ENCODE results near the gene MAGEL2. TPM values are rescaled to one million over a fixed set of nuclear protein-coding genes. Genes with fewer than 3 reads are reported as not detected.

The MAGEL2 gene
- total and polyA plus RNA-seq, 10 donors = 0.02 to 1.9 (median 0.24) TPM; not detected in 1

DNA sequence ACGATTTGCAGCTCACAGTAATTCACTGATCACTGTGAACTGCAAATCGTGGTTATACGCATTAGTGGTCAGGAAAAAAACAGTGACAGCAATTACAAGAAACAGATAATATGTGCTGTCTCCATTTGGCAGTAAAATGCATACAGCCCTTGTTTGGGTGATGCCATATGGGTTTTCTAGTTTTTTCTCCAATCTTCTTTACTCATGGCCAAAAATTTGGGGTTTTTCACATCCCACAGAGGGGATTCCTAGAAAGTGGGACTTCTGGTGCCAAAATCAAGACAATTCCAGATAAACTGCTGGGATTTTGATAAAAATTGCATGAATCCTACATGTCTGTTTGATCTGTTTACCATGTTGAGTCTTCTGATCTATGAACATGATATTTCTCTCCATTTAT is 23.8 kb upstream of the MAGEL2 start:
- TF ChIP-seq POLR2AphosphoS5 (IDR thresholded peaks at IDR 0.05) = no peak
- TF ChIP-seq POLR2A (IDR thresholded peaks at IDR 0.05) = no peak
- TF ChIP-seq CTCF (IDR thresholded peaks at IDR 0.05 in 8 of 11, conservative IDR thresholded peaks at IDR 0.05 in 3 of 11) = no peak
- no peaks in the 10 kb centered on the region for H3K4me1 ChIP-seq
- DNase-seq = no peak
- H3K4me3 ChIP-seq = no peak overlapping the region
- WGBS, 5 donors = 53 to 73% (median 59%) methylated on average over 3 of the region's 3 CpGs
- no peaks in the 10 kb centered on the region for H3K36me3 ChIP-seq
- intact Hi-C loops (cut with DNase I; ENCODE audit: low total_unique reads) = no loop called here
- H3K9me3 ChIP-seq = peaks cover 0 to 5% (median 0%) of the 10 kb centered on the region in 8 donors
- no peaks in the 10 kb centered on the region for H3K27me3 ChIP-seq (replicated peaks in 1 of 7)
- H3K27ac ChIP-seq = no peak overlapping the region

GRCh38 chr15:23670970-23671369 is 23.3 kb upstream of the MAGEL2 start:
- 79 to 100% (median 93%) methylated on average over 1 of the region's 1 CpG for WGBS, 5 donors
- intact Hi-C loops (cut with DNase I; ENCODE audit: low total_unique reads) = no loop called here

GRCh38 chr15:23663232-23663631 is 15.6 kb upstream of the MAGEL2 start:
- intact Hi-C loops (cut with DNase I; ENCODE audit: low total_unique reads) = no loop called here
- TF ChIP-seq CTCF (IDR thresholded peaks at IDR 0.05 in 8 of 11, conservative IDR thresholded peaks at IDR 0.05 in 3 of 11) (no peak), POLR2AphosphoS5 (IDR thresholded peaks at IDR 0.05) (no peak), POLR2A (IDR thresholded peaks at IDR 0.05) (no peak)
- 50 to 60% (median 56%) methylated on average over 2 of the region's 2 CpGs for WGBS, 5 donors
- DNase-seq = no peak
- H3K27me3 ChIP-seq (replicated peaks in 1 of 7) = no peaks in the 10 kb centered on the region
- no peaks in the 10 kb centered on the region for H3K4me1 ChIP-seq
- H3K4me3 ChIP-seq = no peak overlapping the region
- H3K36me3 ChIP-seq = no peaks in the 10 kb centered on the region
- no peaks in the 10 kb centered on the region for H3K9me3 ChIP-seq
- no peak overlapping the region for H3K27ac ChIP-seq

More at GRCh38 chr15:23670970-23671369, 23.3 kb upstream of the MAGEL2 start:
- H3K4me1 ChIP-seq = no peaks in the 10 kb centered on the region
- DNase-seq = no peak
- peaks cover 0 to 5% (median 0%) of the 10 kb centered on the region in 8 donors for H3K9me3 ChIP-seq
- no peak overlapping the region for H3K4me3 ChIP-seq
- no peaks in the 10 kb centered on the region for H3K36me3 ChIP-seq
- no peaks in the 10 kb centered on the region for H3K27me3 ChIP-seq (replicated peaks in 1 of 7)
- TF ChIP-seq POLR2AphosphoS5 (IDR thresholded peaks at IDR 0.05) = no peak
- no peak for TF ChIP-seq POLR2A (IDR thresholded peaks at IDR 0.05)
- TF ChIP-seq CTCF (IDR thresholded peaks at IDR 0.05 in 8 of 11, conservative IDR thresholded peaks at IDR 0.05 in 3 of 11) = no peak
- H3K27ac ChIP-seq = no peak overlapping the region

DNA sequence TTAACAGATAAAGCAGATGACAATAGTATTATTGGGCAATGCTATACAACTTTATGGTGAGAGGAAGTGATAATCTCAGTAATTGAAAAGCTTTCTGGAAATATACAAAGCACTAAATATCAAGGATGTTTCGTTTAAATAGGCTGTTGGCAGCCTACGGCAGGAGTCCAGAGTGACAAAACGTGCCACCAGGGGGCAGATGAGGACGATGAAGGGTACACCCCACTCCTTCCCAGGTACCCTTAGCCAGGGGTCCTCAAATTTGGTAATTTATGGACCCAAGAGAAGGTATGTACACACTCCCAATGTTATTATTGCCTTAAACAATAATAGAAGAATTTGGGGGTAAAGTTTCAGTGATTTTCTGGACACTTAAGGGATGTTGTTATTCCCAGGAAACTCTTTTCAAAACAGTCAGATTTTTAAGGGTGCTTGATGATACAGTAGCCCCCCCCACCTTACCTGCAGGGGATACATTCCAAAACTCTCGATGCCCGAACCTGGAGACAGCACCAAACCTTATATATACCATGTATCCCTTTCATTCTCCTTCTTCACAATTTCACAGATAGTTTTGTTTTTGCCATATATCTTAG is 1.4 kb upstream of the MAGEL2 start:
- DNase-seq = no peak
- H3K27me3 ChIP-seq (replicated peaks in 1 of 7) = peaks cover 0 to 41% (median 5%) of the 10 kb centered on the region in 7 donors
- H3K4me1 ChIP-seq = no peaks in the 10 kb centered on the region
- H3K36me3 ChIP-seq = no peaks in the 10 kb centered on the region
- intact Hi-C loops (cut with DNase I; ENCODE audit: low total_unique reads) = loop anchor here (10.0 kb wide), 1 partner anchor 1856 kb away; no protein-coding TSS in a partner anchor
- H3K4me3 ChIP-seq = no peak overlapping the region
- no peaks in the 10 kb centered on the region for H3K9me3 ChIP-seq
- no peak overlapping the region for H3K27ac ChIP-seq
- TF ChIP-seq POLR2A (IDR thresholded peaks at IDR 0.05) = no peak
- TF ChIP-seq CTCF (IDR thresholded peaks at IDR 0.05 in 8 of 11, conservative IDR thresholded peaks at IDR 0.05 in 3 of 11) = peak in 8 of 11 experiments; percentile 27 to 65 (median 53)
- 16 to 30% (median 22%) methylated on average over 6 of the region's 6 CpGs for WGBS, 5 donors

All from spleen (tissue), 11 donors.